Activated CD4-positive, alpha-beta T cell treated with anti-CD3 and anti-CD28 coated beads, Interleukin-2, amount 10 ng/mL, durations not matched to agents 24 days and 14 days (primary cell): ENCODE data around the gene QSER1. TPM values are rescaled to one million over a fixed set of nuclear protein-coding genes. Genes with fewer than 3 reads are reported as not detected.

Source experiments
- DNase-seq: peaks from one replicate; pipeline ENCODE4 v3.0.0; 2022
- H3K27ac Mint-ChIP-seq: one replicate; pipeline ENCODE4 v1.8.0; 2022; ENCODE audit warnings: mild to moderate bottlenecking, mixed read lengths
- H3K27me3 Mint-ChIP-seq: one replicate; pipeline ENCODE4 v1.8.0; 2022; ENCODE audit warnings: mixed read lengths
- H3K36me3 Mint-ChIP-seq: one replicate; pipeline ENCODE4 v1.8.0; 2022; ENCODE audit warnings: low read depth, mild to moderate bottlenecking, mixed read lengths
- H3K4me1 Mint-ChIP-seq: one replicate; pipeline ENCODE4 v1.8.0; 2021; ENCODE audit warnings: mixed read lengths
- H3K4me3 Mint-ChIP-seq: one replicate; pipeline ENCODE4 v1.8.0; 2022; ENCODE audit warnings: mild to moderate bottlenecking, moderate library complexity, mixed read lengths
- H3K9me3 Mint-ChIP-seq: one replicate; pipeline ENCODE4 v1.8.0; 2021; ENCODE audit warnings: mixed read lengths
- intact Hi-C: fragments of 100-400 bp; cut with micrococcal nuclease; formaldehyde crosslinking; loops from one replicate; pipeline ENCODE4 v1.15.1; 2023
- total RNA-seq: library from RNA; stranded (reverse); gene quantifications from 2 replicates; pipeline ENCODE4 v1.2.3, GENCODE V29; 2022

The QSER1 gene
- total RNA-seq, 1 donor from 2014 or later: 18.9 TPM

DNA sequence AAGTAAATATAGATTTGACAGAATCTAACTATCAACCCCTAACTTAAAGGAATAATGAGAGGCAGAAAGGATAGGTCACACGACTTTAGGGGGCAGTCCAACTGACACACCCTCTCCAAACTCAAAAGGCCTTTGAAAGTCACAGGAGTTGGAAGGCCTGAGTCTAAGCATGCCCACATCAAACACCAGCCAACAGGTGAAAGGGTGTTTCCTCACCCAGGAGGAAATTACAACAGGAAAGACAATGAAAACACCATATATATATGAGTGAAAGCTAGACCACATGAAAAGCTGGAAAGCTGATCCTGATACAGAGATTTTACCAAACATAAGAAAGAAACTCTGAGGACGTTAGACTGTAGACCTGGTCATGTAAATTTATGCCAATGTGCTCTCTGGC, 112.6 kb downstream of the QSER1 start:
- intact Hi-C loops: no loop called here
- no peaks in the 10 kb centered on the region for H3K36me3 Mint-ChIP-seq
- H3K4me1 Mint-ChIP-seq: peaks cover 15% of the 10 kb centered on the region
- DNase-seq: peak; percentile 70
- no peaks in the 10 kb centered on the region for H3K9me3 Mint-ChIP-seq
- no peak overlapping the region for H3K4me3 Mint-ChIP-seq
- peaks cover 48% of the 10 kb centered on the region for H3K27me3 Mint-ChIP-seq
- H3K27ac Mint-ChIP-seq: no peak overlapping the region

DNA sequence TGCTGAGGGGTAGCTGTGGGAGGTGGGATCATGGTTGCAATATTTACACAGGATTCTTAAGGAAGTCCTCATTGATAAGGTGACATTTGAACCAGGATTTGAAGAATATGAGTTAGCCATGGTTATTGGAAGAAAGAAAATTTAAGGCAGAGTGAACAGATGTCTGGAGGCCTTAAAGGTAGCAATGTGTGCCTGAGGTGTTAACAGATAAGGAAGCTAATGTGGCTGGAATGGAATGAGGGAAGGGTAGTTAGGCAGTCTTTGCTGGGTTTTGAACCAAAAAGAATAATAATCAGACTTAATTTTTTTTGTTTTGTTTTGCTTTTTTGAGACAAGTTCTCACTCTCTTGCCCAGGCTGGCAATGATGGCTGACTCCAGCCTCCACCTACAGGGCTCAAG, 113.4 kb downstream of the QSER1 start:
- Mint-ChIP-seq H3K4me1 (peaks cover 15% of the 10 kb centered on the region), H3K36me3 (no peaks in the 10 kb centered on the region), H3K4me3 (no peak overlapping the region), H3K27me3 (peaks cover 51% of the 10 kb centered on the region), H3K27ac (no peak overlapping the region), H3K9me3 (no peaks in the 10 kb centered on the region)
- no peak for DNase-seq
- intact Hi-C loops: no loop called here

DNA sequence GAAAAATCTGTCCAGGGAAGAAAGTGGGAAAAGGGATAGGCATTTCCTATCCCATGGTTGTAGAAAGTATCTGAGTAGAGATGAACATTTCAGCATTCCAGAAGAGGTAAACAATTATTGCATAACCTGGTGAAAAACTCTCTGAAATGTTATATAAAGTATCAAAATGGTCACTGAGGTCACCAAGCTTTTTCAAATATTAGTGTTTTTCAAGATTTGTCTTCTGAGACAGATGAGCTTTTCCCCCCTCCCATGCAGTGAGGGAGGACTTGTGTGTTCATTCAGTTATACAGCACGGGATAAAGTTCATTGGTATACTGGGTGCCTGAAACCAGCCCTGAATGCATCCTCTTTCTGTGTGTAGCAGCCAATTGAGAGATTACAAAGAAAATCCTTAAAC, 121.1 kb downstream of the QSER1 start:
- H3K27me3 Mint-ChIP-seq: peaks cover 64% of the 10 kb centered on the region
- intact Hi-C loops: loop anchor here (5.0 to 10.0 kb wide), 2 partner anchors 121 to 429 kb away; partner anchors contain the start of genes EIF3M and QSER1
- no peak overlapping the region for H3K27ac Mint-ChIP-seq
- H3K4me3 Mint-ChIP-seq: no peak overlapping the region
- no peaks in the 10 kb centered on the region for H3K36me3 Mint-ChIP-seq
- no peak for DNase-seq
- peaks cover 16% of the 10 kb centered on the region for H3K4me1 Mint-ChIP-seq
- peaks cover 3% of the 10 kb centered on the region for H3K9me3 Mint-ChIP-seq

DNA sequence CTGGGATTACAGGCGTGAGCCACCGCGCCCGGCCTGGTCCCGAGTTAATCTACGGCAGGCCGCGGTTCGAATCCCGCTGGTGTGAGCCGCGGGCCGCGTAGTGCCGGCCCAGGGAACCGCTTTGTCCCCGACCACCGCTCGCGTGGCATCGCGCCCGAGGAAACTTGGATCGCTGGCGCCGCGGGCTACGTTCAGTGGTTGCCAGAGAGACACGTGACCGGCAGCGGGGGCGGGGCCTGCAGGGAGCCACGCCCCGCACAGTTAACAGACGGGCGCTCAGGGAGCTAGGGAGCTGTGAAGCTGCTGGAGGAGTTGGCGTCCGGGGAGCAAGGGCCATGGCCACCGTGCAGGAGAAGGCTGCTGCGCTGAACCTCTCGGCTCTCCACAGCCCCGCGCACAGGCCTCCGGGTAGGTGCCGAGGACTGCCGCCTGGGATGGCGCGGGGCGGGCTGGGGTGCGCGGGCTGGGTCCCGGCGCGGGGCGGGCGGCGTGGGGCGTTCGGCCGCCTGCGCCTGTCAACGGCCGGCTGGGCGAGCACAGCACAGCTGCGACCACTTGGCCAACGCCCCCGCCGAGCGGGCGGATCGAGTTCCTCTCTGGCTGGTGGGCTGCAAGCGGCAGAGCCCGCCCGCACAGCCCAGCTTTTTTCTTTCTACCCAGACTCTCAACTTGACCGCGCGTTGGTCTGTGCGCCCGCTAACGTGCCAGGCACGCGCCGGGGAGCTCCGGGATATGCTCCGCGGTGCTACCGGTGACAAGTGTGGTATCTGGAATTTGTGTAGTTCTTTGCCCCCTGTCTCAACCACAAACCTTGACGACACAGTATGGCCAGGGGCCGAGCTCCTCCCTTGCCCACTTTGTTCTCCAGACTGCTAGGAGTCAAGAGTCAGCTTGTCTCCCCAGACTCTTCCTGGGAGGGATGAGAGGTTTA, 123.3 kb downstream of the QSER1 start, which contains the start of gene DEPDC7:
TSS of gene DEPDC7 (plus strand) at position 258 of the 931 bp plus-strand sequence. CDS start at position 336, 78 bp downstream.
- peaks cover 61% of the 10 kb centered on the region for H3K27me3 Mint-ChIP-seq
- peak within 1 kb of the TSS; percentile 84 for H3K4me3 Mint-ChIP-seq
- peaks cover 16% of the 10 kb centered on the region for H3K4me1 Mint-ChIP-seq
- no peak within 1 kb of the TSS for H3K27ac Mint-ChIP-seq
- H3K9me3 Mint-ChIP-seq: peaks cover 7% of the 10 kb centered on the region
- intact Hi-C loops: loop anchor here (10.0 kb wide), 1 partner anchor 431 kb away; the partner anchor contains the start of gene EIF3M
- peak; percentile 93 for DNase-seq
- no peaks in the 10 kb centered on the region for H3K36me3 Mint-ChIP-seq

DNA sequence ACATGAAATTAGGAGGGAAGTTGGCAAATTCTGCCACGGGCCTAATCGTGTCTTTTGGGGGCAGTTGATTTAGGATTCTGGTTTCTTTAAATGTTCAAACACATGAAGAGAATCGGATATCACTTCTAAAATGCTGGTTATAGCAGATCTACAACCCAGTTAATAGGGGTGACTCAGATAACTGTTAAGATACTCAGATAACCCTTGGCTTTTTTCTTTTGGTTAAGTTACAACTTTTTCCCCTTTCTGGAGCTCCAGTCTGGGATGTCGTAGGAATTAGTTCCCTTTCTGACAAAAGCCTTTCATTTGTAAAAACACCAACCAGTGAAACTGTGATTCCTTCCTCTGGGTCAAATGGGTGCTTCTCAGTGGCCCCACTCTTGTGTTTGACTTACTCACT, 124.0 kb downstream of the QSER1 start:
- DNase-seq: no peak
- Mint-ChIP-seq H3K9me3 (peaks cover 7% of the 10 kb centered on the region), H3K36me3 (no peaks in the 10 kb centered on the region), H3K4me3 (peak overlapping the region; percentile 75), H3K4me1 (peaks cover 12% of the 10 kb centered on the region), H3K27me3 (peaks cover 59% of the 10 kb centered on the region), H3K27ac (no peak overlapping the region)
- intact Hi-C loops: loop anchor here (10.0 kb wide), 1 partner anchor 432 kb away; the partner anchor contains the start of gene EIF3M

DNA sequence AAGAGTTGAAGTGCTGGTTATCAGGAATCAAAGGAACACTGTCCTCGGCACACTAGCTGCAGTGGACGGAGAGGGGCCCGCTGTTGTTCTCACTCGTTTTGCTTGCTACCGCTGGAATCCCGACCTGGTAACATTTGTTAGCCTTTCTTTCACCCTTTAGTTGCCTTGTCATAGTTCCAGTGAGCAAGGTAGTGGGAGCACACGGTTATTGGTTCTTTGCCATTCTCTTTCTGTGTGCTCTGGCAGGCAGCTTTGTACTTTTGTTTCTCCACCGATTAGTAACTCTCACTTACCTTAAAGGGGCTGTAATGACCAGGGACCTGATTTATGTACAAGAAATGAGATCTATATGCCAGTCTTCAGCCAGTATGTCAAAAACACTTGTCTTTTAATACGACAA, 124.9 kb downstream of the QSER1 start:
- Mint-ChIP-seq H3K27me3 (peaks cover 63% of the 10 kb centered on the region), H3K36me3 (no peaks in the 10 kb centered on the region), H3K4me1 (peaks cover 9% of the 10 kb centered on the region), H3K4me3 (no peak overlapping the region), H3K27ac (no peak overlapping the region), H3K9me3 (peaks cover 7% of the 10 kb centered on the region)
- no peak for DNase-seq
- intact Hi-C loops: loop anchor here (10.0 kb wide), 1 partner anchor 433 kb away; the partner anchor contains the start of gene EIF3M

DNA sequence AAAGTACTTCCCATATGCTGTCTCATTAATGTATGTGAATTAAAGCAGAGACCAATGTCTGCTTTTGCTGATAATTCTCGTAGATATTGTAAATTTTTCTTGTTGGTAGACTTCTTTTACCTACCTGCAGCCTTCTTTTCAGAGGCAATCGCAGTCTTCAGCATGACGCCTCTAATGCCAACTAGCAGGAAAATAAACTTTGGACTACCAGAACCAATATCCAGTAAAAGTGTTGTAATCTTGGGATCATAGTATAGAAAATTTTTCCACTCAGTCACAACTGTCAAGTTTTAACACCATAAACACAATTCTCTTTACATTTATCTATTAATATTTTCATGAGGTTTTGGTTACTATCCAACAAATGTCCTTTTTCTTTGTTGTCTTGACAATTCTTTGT, 125.4 kb downstream of the QSER1 start:
- Mint-ChIP-seq H3K9me3 (peaks cover 7% of the 10 kb centered on the region), H3K36me3 (no peaks in the 10 kb centered on the region), H3K4me1 (peaks cover 9% of the 10 kb centered on the region), H3K4me3 (no peak overlapping the region), H3K27ac (no peak overlapping the region), H3K27me3 (peaks cover 63% of the 10 kb centered on the region)
- intact Hi-C loops: loop anchor here (10.0 kb wide), 1 partner anchor 433 kb away; the partner anchor contains the start of gene EIF3M
- no peak for DNase-seq

DNA sequence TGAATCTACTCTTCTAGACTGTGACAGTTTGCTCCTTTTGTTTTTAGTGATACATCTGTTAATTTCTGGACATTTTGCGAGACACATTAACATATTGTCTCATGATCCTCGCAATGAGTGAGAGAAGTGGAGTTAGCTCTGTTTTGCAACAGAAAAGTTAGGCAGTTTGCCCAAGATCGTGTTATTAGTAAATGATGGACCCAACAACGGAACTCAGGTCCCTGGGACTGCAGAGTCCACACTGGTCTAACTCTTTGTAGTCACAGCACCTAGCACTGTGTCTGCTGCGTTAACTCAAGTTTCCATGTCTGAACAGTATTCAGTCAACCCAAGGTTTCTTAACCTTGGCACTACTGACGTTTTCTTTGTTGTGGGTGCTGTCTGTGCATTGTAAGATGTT, 126.2 kb downstream of the QSER1 start:
- H3K9me3 Mint-ChIP-seq: peaks cover 7% of the 10 kb centered on the region
- H3K4me3 Mint-ChIP-seq: no peak overlapping the region
- intact Hi-C loops: loop anchor here (10.0 kb wide), 1 partner anchor 434 kb away; the partner anchor contains the start of gene EIF3M
- peaks cover 55% of the 10 kb centered on the region for H3K27me3 Mint-ChIP-seq
- peaks cover 9% of the 10 kb centered on the region for H3K4me1 Mint-ChIP-seq
- H3K36me3 Mint-ChIP-seq: no peaks in the 10 kb centered on the region
- no peak for DNase-seq
- no peak overlapping the region for H3K27ac Mint-ChIP-seq

DNA sequence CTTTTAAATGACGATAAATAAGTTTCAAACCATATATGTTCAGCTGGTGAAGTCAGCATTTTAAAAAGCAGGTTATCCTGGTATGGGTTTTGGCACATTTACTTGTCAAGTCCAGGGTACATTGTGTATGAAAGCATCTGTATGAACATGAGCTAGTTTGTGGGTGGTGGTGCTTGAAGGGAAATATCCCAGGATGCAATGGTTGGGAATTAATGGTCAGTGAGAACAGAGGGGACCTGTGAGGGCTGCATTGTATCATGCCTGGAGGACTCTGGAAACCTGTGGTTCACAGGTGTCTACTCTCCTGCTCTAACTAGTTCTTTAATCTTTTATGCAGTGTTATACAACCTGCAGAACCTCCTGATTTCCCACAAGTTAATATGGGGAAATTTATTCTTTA, 128.9 kb downstream of the QSER1 start:
- no peak for DNase-seq
- no peak overlapping the region for H3K27ac Mint-ChIP-seq
- H3K4me3 Mint-ChIP-seq: no peak overlapping the region
- no peaks in the 10 kb centered on the region for H3K36me3 Mint-ChIP-seq
- peaks cover 7% of the 10 kb centered on the region for H3K9me3 Mint-ChIP-seq
- H3K4me1 Mint-ChIP-seq: peaks cover 2% of the 10 kb centered on the region
- peaks cover 53% of the 10 kb centered on the region for H3K27me3 Mint-ChIP-seq
- intact Hi-C loops: no loop called here

DNA sequence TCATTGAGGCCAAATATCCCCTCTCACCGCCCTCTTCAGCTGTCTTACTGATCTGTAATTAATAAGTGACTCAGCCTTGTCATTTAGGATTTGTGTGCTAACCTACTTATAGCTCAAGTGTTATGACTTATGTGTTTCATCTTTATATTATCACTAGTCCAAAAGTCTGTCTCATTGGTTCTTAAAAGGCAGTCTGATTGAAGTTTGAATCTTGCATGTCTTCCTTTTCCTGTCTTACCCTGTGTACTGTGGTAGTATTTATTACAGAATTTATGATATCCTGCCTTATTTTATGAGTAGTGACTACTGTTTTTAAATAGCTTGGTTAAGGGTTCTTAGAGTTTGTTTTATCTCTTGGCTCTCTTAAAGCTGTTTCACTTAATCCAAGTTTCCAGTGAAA, 129.3 kb downstream of the QSER1 start:
- H3K27me3 Mint-ChIP-seq: peaks cover 52% of the 10 kb centered on the region
- H3K36me3 Mint-ChIP-seq: no peaks in the 10 kb centered on the region
- peaks cover 2% of the 10 kb centered on the region for H3K4me1 Mint-ChIP-seq
- H3K9me3 Mint-ChIP-seq: peaks cover 7% of the 10 kb centered on the region
- no peak overlapping the region for H3K27ac Mint-ChIP-seq
- no peak for DNase-seq
- intact Hi-C loops: no loop called here
- H3K4me3 Mint-ChIP-seq: no peak overlapping the region

DNA sequence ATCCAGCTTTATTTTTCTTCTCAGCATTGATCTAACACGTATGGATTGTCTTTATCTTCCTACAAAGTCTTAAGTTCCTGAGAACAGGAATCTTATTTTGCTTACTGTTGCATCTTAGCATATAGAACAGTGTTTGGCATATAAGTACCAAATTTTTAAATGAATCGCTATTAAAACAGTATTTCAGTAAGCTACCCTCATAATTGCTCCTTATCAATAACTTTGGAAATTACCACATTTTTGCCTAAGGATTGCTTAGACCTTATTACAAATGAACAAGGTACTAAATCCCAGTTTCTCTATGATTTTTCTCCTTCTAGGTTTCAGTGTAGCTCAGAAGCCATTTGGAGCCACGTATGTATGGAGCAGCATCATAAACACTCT, 132.7 kb downstream of the QSER1 start:
- intact Hi-C loops: no loop called here
- H3K27me3 Mint-ChIP-seq: peaks cover 34% of the 10 kb centered on the region
- DNase-seq: peak; percentile 47
- H3K4me3 Mint-ChIP-seq: no peak overlapping the region
- H3K4me1 Mint-ChIP-seq: peaks cover 2% of the 10 kb centered on the region
- no peaks in the 10 kb centered on the region for H3K36me3 Mint-ChIP-seq
- peaks cover 2% of the 10 kb centered on the region for H3K9me3 Mint-ChIP-seq
- H3K27ac Mint-ChIP-seq: no peak overlapping the region

DNA sequence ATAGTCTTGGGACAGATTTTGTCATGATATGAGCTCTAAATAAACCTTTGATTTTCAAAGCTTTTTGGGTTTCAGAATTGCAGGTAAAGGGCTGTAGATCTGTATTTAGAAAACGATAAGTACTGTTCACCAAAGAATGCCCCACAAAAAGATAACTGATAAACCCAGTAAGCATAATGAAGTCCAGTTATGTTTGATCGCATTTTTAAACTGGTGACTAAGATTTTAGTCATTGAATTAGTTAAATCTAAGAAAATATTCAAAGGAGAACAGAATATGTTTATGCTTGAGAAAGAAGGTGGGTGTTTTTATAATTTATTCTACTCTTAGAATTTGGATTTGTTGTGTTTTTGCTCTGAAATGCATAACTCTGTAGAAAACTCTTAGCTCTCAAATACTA, 134.6 kb downstream of the QSER1 start:
- no peaks in the 10 kb centered on the region for H3K36me3 Mint-ChIP-seq
- no peak overlapping the region for H3K27ac Mint-ChIP-seq
- DNase-seq: no peak
- H3K9me3 Mint-ChIP-seq: no peaks in the 10 kb centered on the region
- H3K4me1 Mint-ChIP-seq: no peaks in the 10 kb centered on the region
- no peak overlapping the region for H3K4me3 Mint-ChIP-seq
- peaks cover 32% of the 10 kb centered on the region for H3K27me3 Mint-ChIP-seq
- intact Hi-C loops: no loop called here

DNA sequence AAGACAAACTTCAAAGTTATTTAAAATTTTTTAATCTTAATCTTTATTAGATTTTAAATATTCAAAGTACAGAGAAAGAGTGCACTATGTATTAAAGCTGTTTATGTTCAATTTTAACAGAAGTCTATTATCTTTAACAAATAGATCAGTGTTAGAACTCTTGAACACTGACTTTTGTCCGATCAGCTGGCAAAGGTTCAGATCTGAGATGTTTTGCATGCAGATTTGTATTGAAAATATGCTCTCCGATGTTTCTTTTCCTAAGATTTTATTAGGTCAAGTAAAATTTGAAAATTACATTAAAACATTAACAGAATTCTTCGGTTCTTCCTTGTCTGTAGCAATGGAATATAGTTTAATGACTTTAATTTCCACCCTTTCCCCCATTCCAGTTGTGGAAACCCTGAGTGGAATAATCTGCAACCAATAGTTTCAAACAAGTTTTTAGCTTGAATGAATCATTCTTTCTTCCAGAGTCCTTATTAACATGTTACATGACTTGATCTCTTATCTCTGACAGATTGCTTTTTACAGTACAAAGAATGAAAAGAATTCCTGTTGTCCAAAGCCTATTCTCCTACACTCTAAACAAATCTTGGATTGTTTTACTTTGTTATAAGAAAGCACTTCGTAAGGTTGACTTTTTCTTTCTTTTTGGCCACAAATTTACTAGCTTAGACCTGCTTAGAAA, 135.4 kb downstream of the QSER1 start:
- Mint-ChIP-seq H3K27me3 (peaks cover 36% of the 10 kb centered on the region), H3K4me3 (no peak overlapping the region), H3K27ac (no peak overlapping the region), H3K4me1 (no peaks in the 10 kb centered on the region), H3K9me3 (no peaks in the 10 kb centered on the region), H3K36me3 (no peaks in the 10 kb centered on the region)
- intact Hi-C loops: no loop called here
- DNase-seq: no peak

DNA sequence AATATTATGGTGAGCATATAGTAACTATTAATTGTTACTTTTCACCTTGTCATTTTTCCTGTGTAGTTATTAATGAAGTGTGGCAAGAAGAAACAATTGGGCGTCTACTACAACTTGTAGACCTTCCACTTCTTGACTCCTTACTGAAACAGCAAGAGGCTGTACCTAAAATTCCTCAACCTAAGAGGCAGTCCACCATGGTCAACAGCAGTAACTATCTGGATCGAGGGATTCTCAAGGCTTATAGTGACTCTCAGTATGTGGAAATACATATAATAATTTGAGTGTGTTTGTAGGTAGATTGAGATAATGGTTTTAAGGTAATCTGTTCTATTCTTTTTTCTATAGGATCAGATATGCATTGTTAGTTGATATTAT, 135.9 kb downstream of the QSER1 start:
- intact Hi-C loops: no loop called here
- no peaks in the 10 kb centered on the region for H3K9me3 Mint-ChIP-seq

More for the DNA sequence above, 135.9 kb downstream of the QSER1 start:
- H3K4me1 Mint-ChIP-seq: no peaks in the 10 kb centered on the region
- no peaks in the 10 kb centered on the region for H3K36me3 Mint-ChIP-seq
- no peak for DNase-seq
- no peak overlapping the region for H3K4me3 Mint-ChIP-seq
- no peak overlapping the region for H3K27ac Mint-ChIP-seq
- peaks cover 38% of the 10 kb centered on the region for H3K27me3 Mint-ChIP-seq
